ENCODE measurements around the gene GNAI2. TPM values are rescaled to one million over a fixed set of nuclear protein-coding genes. Genes with fewer than 3 reads are reported as not detected.
A peak's percentile ranks its signal among the peaks of the same experiment; 100 is the strongest.

Gene GNAI2
- total RNA-seq, 1 experiment from 2014 or later: 151 TPM

DNA sequence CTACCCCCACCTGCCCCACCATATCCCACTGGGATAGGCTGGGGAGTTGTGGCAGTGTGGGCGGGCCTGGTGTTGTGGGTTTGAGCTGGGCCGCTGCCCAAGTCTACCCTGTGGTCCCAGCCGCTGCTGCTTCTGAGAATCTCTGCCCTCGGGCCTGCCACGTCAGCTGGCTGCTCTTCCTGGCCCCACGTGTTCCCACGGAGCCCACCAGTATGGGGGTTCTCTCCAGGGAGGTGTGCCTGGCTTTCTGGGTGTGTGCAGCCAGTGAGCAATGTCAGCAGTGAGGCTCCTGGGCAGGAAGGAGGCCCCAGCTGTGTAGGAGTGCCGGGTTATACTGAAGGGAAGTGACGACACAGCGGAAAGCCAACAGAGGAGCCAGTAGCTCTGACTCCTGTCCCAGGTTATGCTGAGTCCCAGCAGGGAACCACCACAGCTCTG lies 10.5 kb downstream of the GNAI2 start:
- Histone ChIP-seq H4K20me1 (ENCODE audit: insufficient read depth, low read depth, low read length) (peaks cover 56% of the 10 kb centered on the region; the same call in 1 of the 2 replicates), H3K9ac (ENCODE audit: low read length) (peak overlapping the region; percentile 69), H3K4me1 (ENCODE audit: low read length) (peaks cover 72% of the 10 kb centered on the region), H3K79me2 (ENCODE audit: low read length) (peaks cover 88% of the 10 kb centered on the region), H3K9me2 (replicated peaks; ENCODE audit: insufficient read depth, low read length) (no peaks in the 10 kb centered on the region), H3K4me2 (ENCODE audit: low read depth, low read length, poor library complexity, severe bottlenecking) (peak overlapping the region; percentile 76), H3K27ac (ENCODE audit: low read length) (peak overlapping the region; percentile 72), H2AFZ (ENCODE audit: low read length) (no peak overlapping the region), H3K36me3 (ENCODE audit: insufficient read depth, low read length) (0 out of 2 replicates have a peak, but pooled peaks cover 3% of the 10 kb centered on the region), H3K4me3 (ENCODE audit: low read length) (peak overlapping the region; percentile 66; the same call in 1 of the 2 replicates), H3K27me3 (ENCODE audit: low read length) (no peaks in the 10 kb centered on the region), H3K9me3 (ENCODE audit: low read length) (no peaks in the 10 kb centered on the region)
- DNase-seq: peak; percentile 72

DNA sequence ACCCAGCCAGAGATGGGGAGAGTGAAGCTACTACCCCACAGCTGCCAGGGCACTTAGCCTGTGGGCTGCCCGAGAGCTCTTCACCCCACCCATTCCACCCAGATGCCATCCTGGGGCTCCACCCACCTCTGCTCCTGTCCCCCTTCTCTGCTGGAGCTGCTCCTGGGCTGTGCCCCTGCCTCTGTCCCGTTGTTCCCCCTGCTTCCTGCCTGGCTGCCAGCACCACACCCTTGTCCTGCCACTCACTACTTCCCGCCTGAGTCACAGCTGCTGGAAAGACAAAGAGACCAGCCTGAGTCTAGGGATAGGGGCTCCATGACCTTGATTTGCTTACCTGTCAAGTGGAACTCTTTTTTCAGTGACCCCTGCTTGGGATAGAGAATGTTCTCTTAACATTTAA lies 12.4 kb downstream of the GNAI2 start:
- Histone ChIP-seq H3K4me1 (ENCODE audit: low read length) (peaks cover 53% of the 10 kb centered on the region), H3K27me3 (ENCODE audit: low read length) (no peaks in the 10 kb centered on the region), H3K27ac (ENCODE audit: low read length) (peak overlapping the region; percentile 43), H3K9ac (ENCODE audit: low read length) (peak overlapping the region; percentile 13; the same call in 1 of the 2 replicates), H3K36me3 (ENCODE audit: insufficient read depth, low read length) (0 out of 2 replicates have a peak, but pooled peaks cover 3% of the 10 kb centered on the region), H3K4me2 (ENCODE audit: low read depth, low read length, poor library complexity, severe bottlenecking) (peak overlapping the region; percentile 22), H4K20me1 (ENCODE audit: insufficient read depth, low read depth, low read length) (peaks cover 57% of the 10 kb centered on the region), H3K4me3 (ENCODE audit: low read length) (no peak overlapping the region), H3K79me2 (ENCODE audit: low read length) (peaks cover 76% of the 10 kb centered on the region), H2AFZ (ENCODE audit: low read length) (no peak overlapping the region), H3K9me2 (replicated peaks; ENCODE audit: insufficient read depth, low read length) (no peaks in the 10 kb centered on the region), H3K9me3 (ENCODE audit: low read length) (no peaks in the 10 kb centered on the region)
- no peak for DNase-seq

DNA sequence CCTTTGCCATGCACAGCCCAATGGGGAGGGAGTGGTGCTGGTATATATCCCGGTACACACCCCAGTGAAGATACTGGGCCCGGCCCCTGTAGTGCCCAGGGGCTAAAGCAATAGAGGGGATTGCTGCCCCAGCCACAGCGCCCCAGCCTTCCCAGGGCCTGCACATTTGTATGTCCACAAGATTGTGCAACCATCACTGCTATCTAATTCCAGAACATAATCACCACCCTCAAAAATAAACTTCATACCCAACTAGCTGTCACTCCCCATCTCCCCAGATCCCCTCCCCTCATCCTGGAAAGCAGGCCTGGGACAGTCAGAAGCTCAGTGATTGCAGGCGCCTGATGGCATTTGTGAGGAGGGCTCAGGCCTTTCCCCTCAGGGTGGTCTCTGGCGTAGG lies 13.5 kb downstream of the GNAI2 start:
- Histone ChIP-seq H3K4me1 (ENCODE audit: low read length) (peaks cover 47% of the 10 kb centered on the region), H3K4me2 (ENCODE audit: low read depth, low read length, poor library complexity, severe bottlenecking) (no peak overlapping the region), H2AFZ (ENCODE audit: low read length) (no peak overlapping the region), H3K27me3 (ENCODE audit: low read length) (no peaks in the 10 kb centered on the region), H3K27ac (ENCODE audit: low read length) (no peak overlapping the region), H3K9me3 (ENCODE audit: low read length) (no peaks in the 10 kb centered on the region), H3K36me3 (ENCODE audit: insufficient read depth, low read length) (0 out of 2 replicates have a peak, but pooled peaks cover 3% of the 10 kb centered on the region), H3K4me3 (ENCODE audit: low read length) (no peak overlapping the region), H3K9me2 (replicated peaks; ENCODE audit: insufficient read depth, low read length) (no peaks in the 10 kb centered on the region), H4K20me1 (ENCODE audit: insufficient read depth, low read depth, low read length) (peaks cover 57% of the 10 kb centered on the region), H3K79me2 (ENCODE audit: low read length) (peaks cover 69% of the 10 kb centered on the region), H3K9ac (ENCODE audit: low read length) (no peak overlapping the region)
- DNase-seq: no peak

DNA sequence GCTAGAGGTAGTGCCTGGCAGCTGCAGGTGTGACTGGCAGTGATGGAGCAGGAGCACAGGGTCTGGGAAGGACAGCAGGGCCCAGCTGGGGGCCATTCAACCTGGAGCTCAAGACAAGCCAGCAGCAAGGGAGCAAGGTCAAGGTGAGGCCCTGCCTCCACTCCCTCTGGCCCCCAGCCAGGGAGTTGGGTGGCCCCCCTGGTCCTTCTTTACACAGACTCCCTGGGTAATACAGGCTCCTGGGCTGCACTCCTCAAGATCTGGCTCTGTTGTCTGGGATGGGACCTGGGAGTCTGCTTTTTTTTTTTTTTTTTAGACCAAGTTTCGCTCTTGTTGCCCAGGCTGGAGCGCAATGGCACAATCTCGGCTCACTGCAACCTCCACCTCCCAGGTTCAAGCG lies 14.5 kb downstream of the GNAI2 start:
- peaks cover 40% of the 10 kb centered on the region for H3K4me1 ChIP-seq (ENCODE audit: low read length)
- no peak for DNase-seq
- H4K20me1 ChIP-seq (ENCODE audit: insufficient read depth, low read depth, low read length): peaks cover 57% of the 10 kb centered on the region
- no peak overlapping the region for H2AFZ ChIP-seq (ENCODE audit: low read length)
- H3K36me3 ChIP-seq (ENCODE audit: insufficient read depth, low read length): 0 out of 2 replicates have a peak, but pooled peaks cover 3% of the 10 kb centered on the region
- no peak overlapping the region for H3K4me3 ChIP-seq (ENCODE audit: low read length)
- H3K27ac ChIP-seq (ENCODE audit: low read length): no peak overlapping the region
- H3K9ac ChIP-seq (ENCODE audit: low read length): no peak overlapping the region
- no peaks in the 10 kb centered on the region for H3K27me3 ChIP-seq (ENCODE audit: low read length)
- no peaks in the 10 kb centered on the region for H3K9me3 ChIP-seq (ENCODE audit: low read length)
- H3K79me2 ChIP-seq (ENCODE audit: low read length): peaks cover 61% of the 10 kb centered on the region
- no peak overlapping the region for H3K4me2 ChIP-seq (ENCODE audit: low read depth, low read length, poor library complexity, severe bottlenecking)
- no peaks in the 10 kb centered on the region for H3K9me2 ChIP-seq (replicated peaks; ENCODE audit: insufficient read depth, low read length)

DNA sequence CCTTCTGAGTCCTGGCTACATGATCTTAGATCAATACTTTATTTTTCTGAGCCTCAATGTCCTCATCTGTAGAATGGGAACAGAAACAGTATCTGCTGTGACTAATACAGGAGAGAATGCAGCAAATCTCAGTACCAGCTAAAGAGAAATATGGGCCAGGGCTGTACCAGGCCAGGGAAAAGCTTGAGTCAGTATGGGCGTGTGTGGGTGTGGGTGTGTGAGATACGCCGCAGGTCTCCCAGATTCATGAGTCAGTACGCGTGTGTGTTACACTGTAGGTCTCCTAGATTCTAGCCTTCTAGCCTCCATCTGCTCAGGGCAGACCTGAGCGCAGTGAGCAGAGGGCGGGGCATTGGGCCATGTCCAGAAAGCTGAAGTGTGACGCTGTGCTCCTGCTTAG lies 15.2 kb downstream of the GNAI2 start:
- Histone ChIP-seq H3K4me3 (ENCODE audit: low read length) (no peak overlapping the region), H3K36me3 (ENCODE audit: insufficient read depth, low read length) (peaks cover 3% of the 10 kb centered on the region; the same call in 1 of the 2 replicates), H3K79me2 (ENCODE audit: low read length) (peaks cover 54% of the 10 kb centered on the region), H3K4me1 (ENCODE audit: low read length) (peaks cover 33% of the 10 kb centered on the region), H3K4me2 (ENCODE audit: low read depth, low read length, poor library complexity, severe bottlenecking) (no peak overlapping the region), H2AFZ (ENCODE audit: low read length) (no peak overlapping the region), H4K20me1 (ENCODE audit: insufficient read depth, low read depth, low read length) (peaks cover 57% of the 10 kb centered on the region), H3K27ac (ENCODE audit: low read length) (no peak overlapping the region), H3K9ac (ENCODE audit: low read length) (no peak overlapping the region), H3K9me2 (replicated peaks; ENCODE audit: insufficient read depth, low read length) (no peaks in the 10 kb centered on the region), H3K27me3 (ENCODE audit: low read length) (no peaks in the 10 kb centered on the region), H3K9me3 (ENCODE audit: low read length) (no peaks in the 10 kb centered on the region)
- no peak for DNase-seq

DNA sequence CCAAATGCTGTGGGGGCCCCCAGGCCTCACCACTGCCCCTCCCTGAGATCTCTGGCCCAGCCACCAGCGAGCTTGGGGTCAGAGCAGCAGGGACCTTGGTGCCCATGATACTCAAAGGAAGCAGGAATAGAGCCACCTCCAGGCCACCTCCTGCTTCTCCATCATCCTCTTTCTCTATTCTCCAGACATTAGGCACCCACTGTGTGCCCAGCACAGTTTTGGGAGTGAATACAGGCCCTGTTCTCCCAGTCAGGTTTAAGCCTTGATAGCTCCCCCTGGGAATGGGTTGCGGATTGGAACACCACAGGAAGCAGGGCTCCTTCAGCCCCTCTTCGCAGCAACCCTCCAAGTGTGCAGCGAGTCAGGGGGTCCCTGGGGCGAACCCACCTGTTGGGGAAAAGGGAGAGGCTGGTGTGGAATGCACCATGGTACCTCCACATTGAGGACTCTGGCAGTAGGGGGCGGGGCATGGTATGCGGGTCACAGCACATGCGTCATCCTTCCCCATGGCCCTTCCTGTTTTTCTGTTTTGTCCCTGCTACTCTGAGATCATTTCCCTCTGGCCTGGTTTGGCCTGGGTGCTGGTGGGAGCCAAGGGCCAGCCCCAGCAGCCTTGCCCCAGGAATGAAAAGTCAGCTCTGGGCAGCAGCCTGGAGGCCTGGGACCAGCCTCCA lies 18.7 kb downstream of the GNAI2 start:
- H3K9ac ChIP-seq (ENCODE audit: low read length): no peak overlapping the region
- H3K4me2 ChIP-seq (ENCODE audit: low read depth, low read length, poor library complexity, severe bottlenecking): no peak overlapping the region
- H3K27ac ChIP-seq (ENCODE audit: low read length): no peak overlapping the region
- peaks cover 19% of the 10 kb centered on the region for H3K79me2 ChIP-seq (ENCODE audit: low read length)
- H3K36me3 ChIP-seq (ENCODE audit: insufficient read depth, low read length): peaks cover 7% of the 10 kb centered on the region
- H4K20me1 ChIP-seq (ENCODE audit: insufficient read depth, low read depth, low read length): peaks cover 23% of the 10 kb centered on the region
- no peaks in the 10 kb centered on the region for H3K9me3 ChIP-seq (ENCODE audit: low read length)
- H3K9me2 ChIP-seq (replicated peaks; ENCODE audit: insufficient read depth, low read length): no peaks in the 10 kb centered on the region
- no peak for DNase-seq
- peaks cover 6% of the 10 kb centered on the region; the same call in 1 of the 2 replicates for H3K4me1 ChIP-seq (ENCODE audit: low read length)
- H3K4me3 ChIP-seq (ENCODE audit: low read length): no peak overlapping the region
- no peaks in the 10 kb centered on the region for H3K27me3 ChIP-seq (ENCODE audit: low read length)
- no peak overlapping the region for H2AFZ ChIP-seq (ENCODE audit: low read length)

DNA sequence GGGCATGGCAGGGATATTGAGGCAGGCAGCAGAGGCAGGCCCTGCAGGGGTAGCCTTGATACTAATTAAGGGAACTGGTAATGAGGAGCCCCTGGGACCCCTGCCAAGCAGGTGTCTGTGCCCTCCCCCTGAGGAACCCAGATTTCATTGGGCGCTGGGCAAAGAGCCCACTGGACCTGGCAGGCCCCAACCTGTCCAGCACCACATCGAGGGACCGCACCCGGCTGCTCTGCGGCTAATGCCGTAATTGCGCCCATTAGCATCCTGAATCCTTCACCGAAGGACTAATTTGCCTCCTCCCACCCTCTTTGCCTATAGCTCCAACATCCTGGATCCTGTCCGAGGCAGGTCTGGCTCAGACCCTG lies 19.2 kb downstream of the GNAI2 start:
- Histone ChIP-seq H3K9me3 (ENCODE audit: low read length) (no peaks in the 10 kb centered on the region), H3K4me1 (ENCODE audit: low read length) (peaks cover 8% of the 10 kb centered on the region), H3K36me3 (ENCODE audit: insufficient read depth, low read length) (peaks cover 7% of the 10 kb centered on the region), H3K9ac (ENCODE audit: low read length) (no peak overlapping the region), H3K27me3 (ENCODE audit: low read length) (no peaks in the 10 kb centered on the region), H2AFZ (ENCODE audit: low read length) (no peak overlapping the region), H3K4me3 (ENCODE audit: low read length) (no peak overlapping the region), H3K9me2 (replicated peaks; ENCODE audit: insufficient read depth, low read length) (no peaks in the 10 kb centered on the region), H4K20me1 (ENCODE audit: insufficient read depth, low read depth, low read length) (peaks cover 19% of the 10 kb centered on the region), H3K79me2 (ENCODE audit: low read length) (peaks cover 14% of the 10 kb centered on the region), H3K27ac (ENCODE audit: low read length) (no peak overlapping the region), H3K4me2 (ENCODE audit: low read depth, low read length, poor library complexity, severe bottlenecking) (no peak overlapping the region)
- DNase-seq: no peak

DNA sequence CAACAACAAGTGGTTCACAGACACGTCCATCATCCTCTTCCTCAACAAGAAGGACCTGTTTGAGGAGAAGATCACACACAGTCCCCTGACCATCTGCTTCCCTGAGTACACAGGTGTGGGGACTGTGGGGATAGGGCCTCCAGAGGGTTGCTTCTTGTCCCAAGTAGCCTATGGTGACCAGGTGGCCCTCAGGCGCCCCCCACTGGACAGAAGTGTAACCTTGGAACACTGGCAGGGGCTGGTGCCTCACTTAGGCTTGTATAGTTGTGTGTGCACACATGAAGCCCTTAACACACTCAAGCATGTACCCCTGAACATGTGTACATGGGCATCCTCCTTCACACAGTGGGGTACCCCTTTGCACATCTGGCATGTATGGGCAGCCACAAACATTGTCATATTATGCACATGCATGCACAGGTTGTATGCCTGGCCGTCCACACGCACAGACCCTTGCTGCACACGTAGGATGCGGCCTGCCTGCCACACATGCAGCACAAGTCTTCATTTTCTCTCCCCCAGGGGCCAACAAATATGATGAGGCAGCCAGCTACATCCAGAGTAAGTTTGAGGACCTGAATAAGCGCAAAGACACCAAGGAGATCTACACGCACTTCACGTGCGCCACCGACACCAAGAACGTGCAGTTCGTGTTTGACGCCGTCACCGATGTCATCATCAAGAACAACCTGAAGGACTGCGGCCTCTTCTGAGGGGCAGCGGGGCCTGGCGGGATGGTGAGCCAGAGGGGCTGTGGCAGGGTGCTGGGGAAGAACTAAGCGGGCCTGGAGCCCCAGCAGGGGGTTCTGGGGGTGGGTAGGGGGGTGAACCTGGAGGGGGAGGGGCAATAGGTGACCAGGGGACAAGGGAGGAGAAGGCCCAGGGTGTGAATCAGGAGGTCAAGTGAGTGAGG lies 21.2 kb downstream of the GNAI2 start:
- no peaks in the 10 kb centered on the region for H3K79me2 ChIP-seq (ENCODE audit: low read length)

More for the DNA sequence above, 21.2 kb downstream of the GNAI2 start:
- DNase-seq: peak; percentile 76
- Histone ChIP-seq H3K9me2 (replicated peaks; ENCODE audit: insufficient read depth, low read length) (no peaks in the 10 kb centered on the region), H3K4me3 (ENCODE audit: low read length) (no peak overlapping the region), H3K9me3 (ENCODE audit: low read length) (no peaks in the 10 kb centered on the region), H3K27ac (ENCODE audit: low read length) (no peak overlapping the region), H3K4me2 (ENCODE audit: low read depth, low read length, poor library complexity, severe bottlenecking) (no peak overlapping the region), H2AFZ (ENCODE audit: low read length) (no peak overlapping the region), H3K9ac (ENCODE audit: low read length) (no peak overlapping the region), H3K36me3 (ENCODE audit: insufficient read depth, low read length) (peaks cover 4% of the 10 kb centered on the region), H4K20me1 (ENCODE audit: insufficient read depth, low read depth, low read length) (peaks cover 1% of the 10 kb centered on the region; the same call in 1 of the 2 replicates), H3K27me3 (ENCODE audit: low read length) (no peaks in the 10 kb centered on the region), H3K4me1 (ENCODE audit: low read length) (peaks cover 10% of the 10 kb centered on the region)

Data from Karpas-422 (cell line).